ENCODE results near the gene PEDS1.
A peak's percentile ranks its signal among the peaks of the same experiment; 100 is the strongest.

Gene PEDS1

DNA sequence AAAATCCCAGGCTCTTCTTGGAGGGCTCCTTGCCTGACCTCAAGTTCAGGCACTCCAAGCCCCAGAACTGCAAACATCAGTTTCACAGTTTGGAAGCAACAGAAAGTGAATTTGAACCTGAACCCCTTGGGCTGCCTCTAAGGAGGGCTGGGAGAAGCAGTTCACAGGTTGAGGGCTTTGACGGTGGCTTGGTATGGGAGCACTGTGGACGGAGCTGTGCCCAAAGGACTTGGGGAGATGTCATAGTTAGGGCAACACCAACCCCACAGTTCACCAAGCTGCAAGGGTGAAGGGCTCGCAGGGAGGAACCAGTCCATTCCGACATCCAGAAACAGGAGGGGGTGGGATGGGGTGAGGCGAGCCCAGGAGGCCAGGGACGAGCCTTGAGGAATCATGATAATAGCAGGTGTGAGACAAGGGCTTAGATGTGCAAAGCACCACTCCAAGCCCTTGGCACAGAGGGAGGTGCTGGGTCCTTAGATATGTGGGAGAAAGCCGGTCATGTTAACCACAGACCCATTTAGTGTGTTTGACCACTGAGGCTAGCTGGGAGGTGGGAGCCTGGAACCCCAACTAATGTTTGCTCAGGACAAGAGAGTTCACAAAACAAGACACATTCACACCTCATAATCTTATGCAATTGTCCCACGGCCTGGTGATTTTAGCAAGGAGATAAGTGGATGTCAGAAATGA is 41.5 kb upstream of the PEDS1 start:
- H3K4me3 ChIP-seq (ENCODE audit: low read depth, low read length), result peak overlapping the region; percentile 94
- CTCF ChIA-PET, result interaction anchor here (0.8 to 22.7 kb wide), 3 partner anchors 110 to 272 kb away, joined by 4 to 523 read pairs (median 7); no protein-coding TSS in a partner anchor
- no peak for DNase-seq (ENCODE audit: low read depth, low spot score)
- POLR2A ChIA-PET, result interaction anchor here (0.6 to 1.8 kb wide), 6 partner anchors 51 to 268 kb away, joined by 3 to 5 read pairs (median 3); no protein-coding TSS in a partner anchor
- no peak for TF ChIP-seq CTCF (IDR thresholded peaks at IDR 0.05; ENCODE audit: insufficient read depth, low read length, missing control alignments)

DNA sequence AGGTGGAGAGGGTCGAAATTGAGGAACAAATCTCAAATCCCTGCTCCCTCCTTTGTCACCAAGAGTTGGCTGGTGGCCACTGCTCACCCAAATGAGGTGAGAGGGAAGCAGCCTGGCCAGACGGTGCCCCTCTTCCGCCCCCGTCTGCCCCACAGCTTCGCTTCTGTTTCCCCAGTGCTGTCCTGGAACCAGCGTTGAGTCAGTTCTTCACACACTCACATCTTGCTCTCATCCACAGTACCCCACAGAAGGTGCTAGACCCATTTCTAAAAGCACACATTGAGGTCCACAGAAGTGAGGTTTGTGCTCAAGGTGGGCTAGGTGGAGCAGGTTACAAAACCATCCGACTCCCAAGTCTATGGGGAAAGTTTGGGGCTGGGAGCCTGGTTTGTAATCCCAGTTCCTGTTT is 40.9 kb upstream of the PEDS1 start:
- DNase-seq (ENCODE audit: low read depth, low spot score), result no peak
- CTCF ChIA-PET, result interaction anchor here (1.1 to 22.7 kb wide), 3 partner anchors 110 to 272 kb away, joined by 3 to 523 read pairs (median 7); no protein-coding TSS in a partner anchor
- no peak for TF ChIP-seq CTCF (IDR thresholded peaks at IDR 0.05; ENCODE audit: insufficient read depth, low read length, missing control alignments)
- H3K4me3 ChIP-seq (ENCODE audit: low read depth, low read length), result peak overlapping the region; percentile 94
- POLR2A ChIA-PET, result interaction anchor here (0.6 to 1.8 kb wide), 4 partner anchors 37 to 268 kb away, joined by 3 to 9 read pairs (median 4); no protein-coding TSS in a partner anchor

DNA sequence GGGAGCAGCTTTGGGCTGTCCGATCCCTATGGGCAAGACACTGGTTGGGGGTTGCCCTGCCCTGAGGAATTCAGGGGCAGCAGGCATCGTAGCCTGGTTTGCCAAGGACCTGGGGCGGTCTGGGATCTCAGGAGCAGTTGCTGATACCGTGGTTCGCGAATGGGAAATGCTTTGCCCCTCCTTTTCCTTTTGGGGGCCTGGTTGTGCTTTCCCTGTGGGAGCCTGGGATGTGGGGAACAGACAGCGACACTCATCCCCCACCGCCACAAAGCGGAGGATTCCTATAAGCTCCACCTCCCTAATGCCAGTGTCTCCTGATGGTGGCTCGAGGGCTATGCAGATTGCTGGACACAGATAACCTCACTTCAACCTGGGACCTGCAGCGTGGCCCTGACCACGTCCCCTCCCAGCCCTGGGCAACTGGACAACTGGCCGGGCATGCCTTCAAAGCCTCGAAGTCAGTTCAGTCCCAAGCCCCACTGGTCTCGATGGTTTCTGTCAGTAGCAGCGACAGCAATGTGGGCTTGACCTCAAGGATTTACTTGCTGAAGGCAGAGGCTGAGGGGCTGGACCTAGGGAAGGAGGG is 40.4 kb upstream of the PEDS1 start:
- no peak for DNase-seq (ENCODE audit: low read depth, low spot score)
- CTCF ChIA-PET, result interaction anchor here (1.1 to 22.7 kb wide), 3 partner anchors 111 to 273 kb away, joined by 3 to 523 read pairs (median 7); no protein-coding TSS in a partner anchor
- peak overlapping the region; percentile 94 for H3K4me3 ChIP-seq (ENCODE audit: low read depth, low read length)
- no peak for TF ChIP-seq CTCF (IDR thresholded peaks at IDR 0.05; ENCODE audit: insufficient read depth, low read length, missing control alignments)
- POLR2A ChIA-PET, result interaction anchor here (0.6 to 1.8 kb wide), 4 partner anchors 37 to 269 kb away, joined by 3 to 9 read pairs (median 4); no protein-coding TSS in a partner anchor

DNA sequence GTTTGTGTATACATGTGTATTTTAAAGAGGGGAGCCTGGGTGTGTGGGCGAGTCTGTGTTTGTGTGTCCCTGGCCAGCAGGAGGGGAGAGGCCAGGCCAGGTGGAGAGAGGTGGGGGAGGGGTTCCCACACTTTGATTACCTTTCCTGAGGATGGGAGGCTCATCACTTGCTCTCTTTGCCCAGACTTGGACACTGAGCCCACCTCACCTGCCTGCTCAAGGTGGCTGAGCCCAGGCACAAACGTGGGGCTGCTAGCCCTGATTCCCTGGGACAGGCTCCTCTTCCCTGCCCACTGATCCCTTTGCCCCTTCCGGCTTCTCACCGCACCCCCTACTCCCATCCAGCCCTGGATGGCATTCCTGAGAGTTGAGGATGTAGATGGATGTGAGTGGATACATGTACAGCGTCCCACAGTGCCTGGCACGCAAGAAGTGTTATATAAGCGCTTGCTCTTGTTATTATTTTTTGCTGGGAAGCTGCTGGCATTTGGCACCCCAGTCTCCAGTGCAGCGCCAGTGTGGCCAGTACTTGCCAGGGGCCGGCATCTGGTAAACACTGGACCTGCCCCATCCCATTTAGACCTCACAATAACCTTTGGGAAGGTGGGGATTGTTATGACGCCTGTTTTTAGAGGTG is 39.8 kb upstream of the PEDS1 start:
- POLR2A ChIA-PET, result interaction anchor here (0.6 to 1.8 kb wide), 4 partner anchors 128 to 270 kb away, joined by 3 to 9 read pairs (median 4); no protein-coding TSS in a partner anchor
- no peak for DNase-seq (ENCODE audit: low read depth, low spot score)
- CTCF ChIA-PET, result interaction anchor here (1.1 to 22.7 kb wide), 3 partner anchors 112 to 273 kb away, joined by 3 to 523 read pairs (median 7); no protein-coding TSS in a partner anchor
- peak overlapping the region; percentile 94 for H3K4me3 ChIP-seq (ENCODE audit: low read depth, low read length)
- TF ChIP-seq CTCF (IDR thresholded peaks at IDR 0.05; ENCODE audit: insufficient read depth, low read length, missing control alignments), result no peak

DNA sequence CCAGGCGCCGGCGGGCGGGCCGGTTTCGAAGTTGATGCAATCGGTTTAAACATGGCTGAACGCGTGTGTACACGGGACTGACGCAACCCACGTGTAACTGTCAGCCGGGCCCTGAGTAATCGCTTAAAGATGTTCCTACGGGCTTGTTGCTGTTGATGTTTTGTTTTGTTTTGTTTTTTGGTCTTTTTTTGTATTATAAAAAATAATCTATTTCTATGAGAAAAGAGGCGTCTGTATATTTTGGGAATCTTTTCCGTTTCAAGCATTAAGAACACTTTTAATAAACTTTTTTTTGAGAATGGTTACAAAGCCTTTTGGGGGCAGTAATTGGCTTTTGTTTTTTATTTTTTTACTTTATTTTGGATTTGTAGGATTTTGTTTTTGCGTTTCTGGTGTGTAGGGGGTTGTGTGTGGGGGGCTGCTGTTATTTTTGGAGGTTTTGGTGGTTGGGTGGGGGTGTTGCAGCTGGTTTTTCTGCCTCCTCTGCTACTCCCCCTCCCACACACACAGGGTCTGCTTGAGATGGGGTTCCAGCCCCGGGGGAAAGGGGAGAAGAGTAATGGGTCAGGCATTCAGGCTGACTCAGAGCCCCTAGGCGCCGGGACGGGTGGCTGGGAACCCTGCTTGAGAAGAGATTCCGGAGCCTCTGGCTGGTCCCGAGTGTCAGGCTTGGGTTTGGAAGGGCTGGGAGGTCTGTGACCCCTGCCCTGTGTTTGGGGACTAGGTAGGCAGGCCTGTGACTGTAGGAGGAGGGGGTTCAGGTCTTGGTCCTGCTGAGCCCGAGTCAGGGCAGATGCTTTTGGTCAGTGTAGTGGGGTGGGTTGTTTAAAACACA is 39.1 kb upstream of the PEDS1 start:
- DNase-seq (ENCODE audit: low read depth, low spot score), result peak; percentile 70
- POLR2A ChIA-PET, result interaction anchor here (0.6 to 2.4 kb wide), 7 partner anchors 34 to 263 kb away, joined by 3 to 14 read pairs (median 11); no protein-coding TSS in a partner anchor
- CTCF ChIA-PET, result interaction anchor here (22.7 kb wide), 1 partner anchor 274 kb away, joined by 523 read pairs; no protein-coding TSS in a partner anchor
- TF ChIP-seq CTCF (IDR thresholded peaks at IDR 0.05; ENCODE audit: insufficient read depth, low read length, missing control alignments), result no peak
- peak overlapping the region; percentile 94 for H3K4me3 ChIP-seq (ENCODE audit: low read depth, low read length)
